PC-3 (cell line): ENCODE measurements around the gene XIRP1. TPM values are rescaled to one million over a fixed set of nuclear protein-coding genes. Genes with fewer than 3 reads are reported as not detected.

Source experiments
- ATAC-seq: fragments of 200-7000 bp; cut with Tn5 transposase; 2 replicates; pipeline ENCODE4 v1.9.1; 2020; ENCODE audit warnings: mild to moderate bottlenecking, moderate library complexity
- BruUV-seq: library from RNA; stranded (reverse); fragments of 400-500 nt; replicated peaks from 2 replicates; lab custom pipeline; 2021; lab: Mats Ljungman, UMichigan
- CTCF ChIA-PET: fragments of 300-600 bp; sonication (Branson Sonifier 250); formaldehyde crosslinking; loops from one replicate; lab custom pipeline; 2022; ENCODE audit warnings: antibody characterized with exemption; lab: Charles Lee
- POLR2A ChIA-PET: fragments of 300-600 bp; sonication (Branson Sonifier 250); formaldehyde crosslinking; loops from one replicate; lab custom pipeline; 2022; ENCODE audit warnings: antibody characterized with exemption; ENCODE audit not compliant: unreplicated experiment; lab: Charles Lee
- DNase-seq: peaks from one replicate; pipeline ENCODE4 v3.0.0-alpha.2; 2015
- H2AFZ ChIP-seq: fragments of 300-600 bp; sonication (generic); 2 replicates; pipeline ENCODE4 v1.6.0; 2016; ENCODE audit warnings: antibody characterized with exemption, low read length
- H3F3A ChIP-seq: fragments of 300-600 bp; sonication (generic); one replicate; pipeline ENCODE4 v1.6.0; 2017; ENCODE audit warnings: antibody characterized with exemption, low read length, control low read depth, mild to moderate bottlenecking; ENCODE audit not compliant: unreplicated experiment
- H3K27ac ChIP-seq: fragments of 300-600 bp; sonication (generic); 2 replicates; pipeline ENCODE4 v1.5.1; 2016; ENCODE audit warnings: mild to moderate bottlenecking, low read length
- H3K27me3 ChIP-seq: fragments of 300-600 bp; sonication (generic); 2 replicates; pipeline ENCODE4 v1.6.1; 2016; ENCODE audit warnings: low read length, mixed read lengths
- H3K36me3 ChIP-seq: fragments of 300-600 bp; sonication (generic); 2 replicates; pipeline ENCODE4 v1.6.1; 2016; ENCODE audit warnings: low read depth, mixed run types, low read length, mixed read lengths
- H3K4me1 ChIP-seq: fragments of 300-600 bp; sonication (generic); 2 replicates; pipeline ENCODE4 v1.5.1; 2016; ENCODE audit warnings: low read length; ENCODE audit not compliant: insufficient read depth
- H3K4me2 ChIP-seq: fragments of 300-600 bp; sonication (generic); 2 replicates; pipeline ENCODE4 v1.6.0; 2016; ENCODE audit warnings: low read length
- H3K4me3 ChIP-seq: fragments of 300-600 bp; sonication (generic); 2 replicates; pipeline ENCODE4 v1.5.1; 2016; ENCODE audit warnings: mild to moderate bottlenecking, low read length, mixed read lengths
- H3K79me2 ChIP-seq: fragments of 300-600 bp; sonication (generic); 2 replicates; pipeline ENCODE4 v1.6.1; 2017; ENCODE audit warnings: low read length, mixed read lengths
- H3K9ac ChIP-seq: fragments of 300-600 bp; sonication (generic); 2 replicates; pipeline ENCODE4 v1.6.0; 2016; ENCODE audit warnings: mild to moderate bottlenecking, low read length
- H3K9me2 ChIP-seq: fragments of 300-600 bp; sonication (generic); replicated peaks from 2 replicates; pipeline ENCODE4 v1.6.1; 2016; ENCODE audit warnings: mixed run types, low read length, mixed read lengths
- H3K9me3 ChIP-seq: fragments of 300-600 bp; sonication (generic); 2 replicates; pipeline ENCODE4 v1.6.1; 2016; ENCODE audit warnings: low read length, mixed read lengths
- H4K20me1 ChIP-seq: fragments of 300-600 bp; sonication (generic); 2 replicates; pipeline ENCODE4 v1.6.1; 2016; ENCODE audit warnings: low read length, mixed read lengths
- CTCF ChIP-seq: fragments of 300-600 bp; sonication (generic); conservative IDR thresholded peaks from 2 replicates; pipeline ENCODE4 v1.5.1; 2017; ENCODE audit warnings: antibody characterized with exemption, low read depth, mild to moderate bottlenecking, low read length
- EZH2 ChIP-seq: fragments of 300-600 bp; sonication (generic); IDR thresholded peaks from one replicate; pipeline ENCODE4 v1.6.1; 2017; ENCODE audit warnings: antibody characterized with exemption, mild to moderate bottlenecking, low read length; ENCODE audit not compliant: unreplicated experiment
- EZH2phosphoT487 ChIP-seq: fragments of 300-600 bp; sonication (generic); IDR thresholded peaks from 2 replicates; pipeline ENCODE4 v1.6.1; 2018; ENCODE audit warnings: mild to moderate bottlenecking, antibody characterized with exemption, low read length, borderline replicate concordance
- intact Hi-C: fragments of 100-400 bp; cut with micrococcal nuclease; formaldehyde crosslinking; loops from 2 replicates; pipeline ENCODE4 v1.9.0; 2023
- total RNA-seq: library from RNA; depleted of rRNA; stranded (reverse); fragments of >200 nt; gene quantifications from 2 replicates; pipeline ENCODE4 v1.2.3, GENCODE V29; 2014

Gene XIRP1
- total RNA-seq, 1 experiment from 2014 or later: not detected

GRCh38 chr3:39166932-39167532, 25.4 kb downstream of the XIRP1 start:
- Histone ChIP-seq H3K9ac (no peak overlapping the region), H3K4me2 (no peak overlapping the region)

GRCh38 chr3:39166134-39166710, 26.2 kb downstream of the XIRP1 start:
- H3K27ac ChIP-seq: 0 out of 2 replicates have a peak overlapping the region, but pooled peaks have one; percentile 1
- H3F3A ChIP-seq: peaks cover 4% of the 10 kb centered on the region
- ATAC-seq: peak; percentile 90
- H3K4me1 ChIP-seq: peaks cover 18% of the 10 kb centered on the region
- H3K36me3 ChIP-seq: no peaks in the 10 kb centered on the region
- DNase-seq: peak; percentile 82
- H3K9ac ChIP-seq: no peak overlapping the region
- no TSS peak for BruUV-seq
- H3K79me2 ChIP-seq: no peaks in the 10 kb centered on the region
- ChIA-PET CTCF (interaction anchor here (0.7 kb wide), 1 partner anchor 122 kb away, joined by 3 read pairs; no protein-coding TSS in a partner anchor), POLR2A (interaction anchor here (0.6 kb wide), 2 partner anchors 24 to 40 kb away, joined by 3 to 4 read pairs; no protein-coding TSS in a partner anchor)
- intact Hi-C loops: no loop called here
- H3K9me2 ChIP-seq: no peaks in the 10 kb centered on the region
- no peaks in the 10 kb centered on the region for H4K20me1 ChIP-seq
- H3K4me3 ChIP-seq: no peak overlapping the region
- H3K9me3 ChIP-seq: no peaks in the 10 kb centered on the region
- no peaks in the 10 kb centered on the region for H3K27me3 ChIP-seq
- 0 out of 2 replicates have a peak overlapping the region, but pooled peaks have one; percentile 0 for H2AFZ ChIP-seq
- H3K4me2 ChIP-seq: no peak overlapping the region
- TF ChIP-seq CTCF (no peak), EZH2phosphoT487 (no peak), EZH2 (no peak)

More at GRCh38 chr3:39166932-39167532, 25.4 kb downstream of the XIRP1 start:
- Histone ChIP-seq H3K36me3 (no peaks in the 10 kb centered on the region), H2AFZ (no peak overlapping the region), H4K20me1 (no peaks in the 10 kb centered on the region), H3F3A (peaks cover 4% of the 10 kb centered on the region), H3K4me3 (no peak overlapping the region), H3K27ac (no peak overlapping the region), H3K9me2 (no peaks in the 10 kb centered on the region), H3K9me3 (no peaks in the 10 kb centered on the region), H3K27me3 (no peaks in the 10 kb centered on the region), H3K79me2 (no peaks in the 10 kb centered on the region), H3K4me1 (peaks cover 18% of the 10 kb centered on the region)
- TF ChIP-seq CTCF (no peak), EZH2 (no peak), EZH2phosphoT487 (no peak)
- DNase-seq (peak; percentile 75), ATAC-seq (no peak)
- no TSS peak for BruUV-seq
- intact Hi-C loops: no loop called here
- POLR2A ChIA-PET: no interaction called here
- CTCF ChIA-PET: interaction anchor here (1.0 kb wide), 1 partner anchor 125 kb away, joined by 4 read pairs; no protein-coding TSS in a partner anchor

GRCh38 chr3:39165518-39165917, 26.9 kb downstream of the XIRP1 start:
- H2AFZ ChIP-seq: no peak overlapping the region
- intact Hi-C loops: no loop called here
- no peak for TF ChIP-seq EZH2phosphoT487
- no peak for TF ChIP-seq EZH2
- TF ChIP-seq CTCF: no peak

More at GRCh38 chr3:39165518-39165917, 26.9 kb downstream of the XIRP1 start:
- Histone ChIP-seq H3K79me2 (no peaks in the 10 kb centered on the region), H3K4me2 (no peak overlapping the region), H3K4me3 (no peak overlapping the region), H3K9me2 (no peaks in the 10 kb centered on the region), H3K9me3 (no peaks in the 10 kb centered on the region), H3K27me3 (no peaks in the 10 kb centered on the region), H4K20me1 (no peaks in the 10 kb centered on the region), H3K4me1 (peaks cover 18% of the 10 kb centered on the region), H3K9ac (no peak overlapping the region), H3F3A (peaks cover 4% of the 10 kb centered on the region), H3K36me3 (no peaks in the 10 kb centered on the region), H3K27ac (no peak overlapping the region)
- ChIA-PET POLR2A (interaction anchor here (0.6 kb wide), 1 partner anchor 40 kb away, joined by 4 read pairs; no protein-coding TSS in a partner anchor), CTCF (interaction anchor here (0.7 kb wide), 1 partner anchor 123 kb away, joined by 3 read pairs; no protein-coding TSS in a partner anchor)
- no TSS peak for BruUV-seq
- DNase-seq: no peak
- ATAC-seq: no peak
